GM19035 (cell line): ENCODE measurements around the gene PRPF38B.
"Not testable (repeated sequence)": the region's sequence is repeated elsewhere in the genome, so short reads cannot be mapped to it uniquely, and the experiment has no call there.

Experiments
- ATAC-seq: cut with Tn5 transposase; IDR thresholded peaks from one replicate; pipeline ENCODE4 v1.9.1; 2021; ENCODE audit not compliant: unreplicated experiment

PRPF38B gene, protein sequence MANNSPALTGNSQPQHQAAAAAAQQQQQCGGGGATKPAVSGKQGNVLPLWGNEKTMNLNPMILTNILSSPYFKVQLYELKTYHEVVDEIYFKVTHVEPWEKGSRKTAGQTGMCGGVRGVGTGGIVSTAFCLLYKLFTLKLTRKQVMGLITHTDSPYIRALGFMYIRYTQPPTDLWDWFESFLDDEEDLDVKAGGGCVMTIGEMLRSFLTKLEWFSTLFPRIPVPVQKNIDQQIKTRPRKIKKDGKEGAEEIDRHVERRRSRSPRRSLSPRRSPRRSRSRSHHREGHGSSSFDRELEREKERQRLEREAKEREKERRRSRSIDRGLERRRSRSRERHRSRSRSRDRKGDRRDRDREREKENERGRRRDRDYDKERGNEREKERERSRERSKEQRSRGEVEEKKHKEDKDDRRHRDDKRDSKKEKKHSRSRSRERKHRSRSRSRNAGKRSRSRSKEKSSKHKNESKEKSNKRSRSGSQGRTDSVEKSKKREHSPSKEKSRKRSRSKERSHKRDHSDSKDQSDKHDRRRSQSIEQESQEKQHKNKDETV

DNA sequence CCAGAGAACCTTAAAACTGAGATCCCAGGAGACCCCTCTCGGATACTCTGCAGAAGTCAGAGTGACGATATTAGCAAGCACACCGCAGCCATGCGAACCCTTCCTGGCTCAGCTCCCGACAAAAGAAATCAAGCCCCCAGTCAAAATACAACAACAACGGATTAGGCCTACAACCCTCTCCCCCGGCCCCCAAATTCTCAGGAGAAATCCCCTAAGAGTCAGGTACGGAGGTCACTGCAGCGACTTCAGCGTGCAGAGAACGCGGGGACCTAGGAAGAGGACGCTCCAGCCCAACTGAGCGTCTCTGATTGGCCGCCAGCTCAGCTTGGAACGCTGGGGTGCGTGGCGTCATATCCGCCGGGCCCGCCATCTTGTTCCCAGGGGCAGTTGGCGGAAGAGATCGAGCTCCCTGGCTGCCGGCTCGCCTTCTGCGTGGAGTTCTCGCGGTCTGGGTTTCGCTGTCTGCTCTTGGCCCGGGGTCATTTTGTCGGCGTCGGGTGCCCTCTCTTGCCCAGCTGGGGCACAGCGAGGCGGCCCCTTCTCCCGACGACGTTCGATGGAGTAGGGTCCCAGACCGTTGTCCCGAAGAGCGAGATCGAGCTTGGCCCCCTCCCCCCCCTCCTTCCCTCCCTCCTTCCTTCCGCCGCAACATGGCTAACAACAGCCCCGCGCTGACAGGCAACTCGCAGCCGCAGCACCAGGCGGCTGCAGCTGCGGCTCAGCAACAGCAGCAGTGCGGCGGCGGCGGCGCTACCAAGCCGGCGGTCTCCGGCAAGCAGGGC is at the start of gene PRPF38B:
Gene PRPF38B, plus strand, starts transcription at position 369 of the 782 bp plus-strand sequence. Its CDS starts 282 bp downstream, at position 651.
- peak; percentile 95 for ATAC-seq

DNA sequence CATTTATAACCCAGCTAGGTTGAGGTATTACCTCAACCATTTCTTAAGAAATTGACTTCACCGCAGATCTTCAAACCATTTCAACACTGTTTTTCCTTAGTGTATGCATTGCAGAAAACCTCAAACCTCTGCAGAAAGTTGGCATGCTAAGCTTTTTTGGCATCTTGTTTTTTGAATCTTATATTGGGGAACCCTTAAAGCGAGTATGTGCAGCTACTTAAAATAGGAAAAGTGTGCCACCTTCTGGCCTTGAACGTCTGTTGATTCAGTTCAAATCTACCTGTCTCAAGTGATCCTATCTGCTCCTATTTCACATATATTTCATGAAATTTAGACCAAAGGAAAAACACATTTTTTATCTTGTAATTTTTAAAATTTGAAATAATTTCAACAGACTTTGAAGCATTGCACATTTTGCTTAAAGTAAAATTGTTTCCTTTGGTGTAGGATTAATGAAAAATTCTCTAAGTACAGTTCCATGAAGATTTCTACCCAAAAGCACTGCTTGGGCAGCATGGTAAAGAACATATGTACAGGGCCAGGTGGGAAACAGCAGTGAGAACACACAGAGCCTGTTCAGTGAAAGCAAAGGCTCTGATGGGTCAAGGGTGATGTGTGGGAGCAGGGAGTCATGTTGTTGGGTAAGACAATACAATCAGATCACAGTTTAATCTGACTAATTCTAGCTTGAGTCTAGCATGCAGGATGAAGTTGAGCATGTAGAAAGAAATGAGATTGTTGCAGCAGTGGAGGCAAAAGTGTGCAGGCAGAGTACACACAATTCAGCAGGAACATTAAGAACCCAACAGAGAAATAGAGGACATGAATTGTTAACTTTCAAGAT is 48.4 kb upstream of the PRPF38B start:
- ATAC-seq = no peak

DNA sequence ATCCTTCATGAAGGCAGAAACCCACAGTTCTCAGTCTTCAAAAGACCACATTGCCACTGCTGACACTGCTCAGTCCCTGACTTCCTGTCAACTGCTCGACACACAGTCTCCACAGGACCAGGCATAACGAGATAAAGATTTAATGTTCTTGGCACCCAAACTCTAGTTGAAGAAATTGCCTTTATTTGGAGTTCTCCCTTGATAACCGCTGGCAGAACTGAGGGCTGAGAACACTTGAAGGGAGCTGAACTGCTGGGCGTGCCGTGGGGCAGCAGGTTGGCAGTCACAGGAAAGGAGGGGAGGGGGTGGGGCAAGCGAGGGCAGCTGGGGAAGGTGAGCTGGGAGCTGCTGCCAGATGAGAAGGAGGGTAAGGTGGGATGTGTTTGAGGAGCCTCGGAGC is 47.1 kb upstream of the PRPF38B start:
- ATAC-seq = no peak

DNA sequence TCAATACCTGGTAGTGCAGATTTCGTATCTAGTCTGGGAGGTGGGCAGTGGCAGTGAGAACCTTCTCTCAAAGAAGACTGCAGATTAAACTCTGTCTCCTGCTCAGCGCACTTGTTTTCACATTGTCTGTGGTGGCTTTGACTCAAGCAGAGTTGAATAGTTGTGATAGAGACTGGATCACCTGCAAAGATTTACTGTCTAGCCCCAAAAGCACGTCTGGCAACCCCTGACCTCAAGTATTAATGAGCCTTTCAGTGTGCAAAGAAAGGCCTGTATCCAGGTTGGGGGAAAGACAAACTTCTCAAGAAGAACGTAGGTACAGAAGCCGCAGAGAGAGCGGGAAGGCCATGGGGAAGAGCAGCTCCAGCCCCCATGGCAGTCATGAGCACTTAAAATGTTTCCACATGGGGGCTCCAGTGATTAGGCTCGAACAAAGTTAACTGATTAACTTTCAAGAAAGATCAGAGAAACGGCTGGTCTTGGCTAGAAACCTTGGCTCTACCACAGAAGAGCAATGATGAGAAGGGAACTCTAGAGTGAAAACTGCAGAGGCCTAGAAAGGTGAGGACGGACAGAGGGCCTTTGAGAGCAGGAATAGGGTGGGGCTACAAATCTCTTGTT is 46.4 kb upstream of the PRPF38B start:
- ATAC-seq = no peak

DNA sequence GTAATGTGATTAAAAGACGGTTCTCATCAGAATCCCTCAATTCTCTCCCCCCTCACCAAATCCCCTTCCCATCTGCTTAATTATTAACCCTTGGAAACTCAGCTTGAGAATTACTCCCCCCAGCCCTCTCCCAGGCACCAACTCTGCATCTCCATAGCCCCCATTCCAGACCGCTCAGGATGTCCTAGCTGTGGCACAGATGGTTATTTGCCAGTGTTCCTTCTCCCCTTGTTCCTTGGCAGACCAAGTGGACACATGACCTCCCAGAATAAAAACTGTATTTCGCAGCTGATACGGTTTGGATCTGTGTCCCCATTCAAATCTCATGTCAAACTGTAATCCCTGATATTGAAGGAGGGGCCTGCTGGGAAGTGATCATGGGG is 45.9 kb upstream of the PRPF38B start:
- ATAC-seq = no peak

DNA sequence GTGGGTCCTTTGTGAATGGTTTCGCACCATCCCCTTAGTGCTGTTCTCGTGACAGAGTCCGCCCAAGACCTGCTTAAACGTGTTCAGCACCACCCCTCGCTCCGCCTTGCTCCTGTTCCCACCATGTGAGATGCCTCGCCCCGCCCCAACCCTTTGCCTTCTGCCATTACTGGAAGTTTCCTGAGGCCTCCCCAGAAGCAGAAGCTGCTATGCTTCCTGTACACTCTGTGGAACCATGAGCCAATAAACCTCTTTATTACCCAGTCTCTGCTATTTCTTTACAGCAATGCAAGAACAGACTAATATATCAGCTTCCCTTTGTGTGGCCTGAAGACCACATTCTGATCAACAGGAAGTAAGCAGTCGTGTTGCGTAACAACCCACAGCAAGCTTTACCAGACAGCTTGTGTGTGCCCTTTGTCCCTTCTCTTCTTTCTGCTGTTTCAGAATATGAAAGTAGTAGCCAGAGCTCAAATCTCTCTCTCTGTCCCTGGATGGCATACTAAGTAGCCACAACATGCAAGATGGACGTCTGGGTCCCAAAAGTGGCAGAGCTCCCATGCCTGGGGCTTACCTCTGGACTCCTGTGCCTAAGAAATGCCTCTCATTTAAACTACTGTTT is 45.4 kb upstream of the PRPF38B start:
- ATAC-seq = no peak

DNA sequence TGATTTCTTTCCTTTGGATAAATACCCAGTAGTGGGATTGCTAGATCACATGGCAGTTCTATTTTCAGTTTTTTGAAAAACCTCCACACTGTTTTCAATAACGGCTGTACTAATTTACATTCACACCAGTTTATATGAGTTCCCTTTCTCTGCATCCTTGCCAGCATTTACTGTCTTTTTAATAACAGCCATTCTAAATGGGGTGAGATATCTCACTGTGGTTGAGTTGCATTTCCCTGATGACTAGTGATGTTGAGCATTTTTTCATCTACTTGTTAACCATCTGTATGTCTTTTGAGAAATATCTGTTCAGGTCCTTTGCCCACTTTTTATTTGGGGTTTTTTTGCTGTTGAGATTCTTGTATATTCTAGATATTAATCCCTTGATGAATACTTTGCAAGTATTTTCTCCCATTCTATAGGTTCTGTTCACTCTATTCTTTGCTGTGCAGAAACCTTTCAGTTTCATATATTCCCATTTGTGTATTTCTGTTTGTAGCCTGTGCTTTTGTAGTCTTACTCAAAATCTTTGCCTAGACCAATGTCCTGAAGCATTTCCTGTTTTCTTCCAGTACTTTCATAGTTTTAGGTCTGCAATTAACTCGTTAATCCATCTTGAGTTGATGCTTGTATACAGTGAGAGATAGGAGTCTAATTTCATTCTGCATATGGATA is 38.5 kb upstream of the PRPF38B start:
- no peak for ATAC-seq

DNA sequence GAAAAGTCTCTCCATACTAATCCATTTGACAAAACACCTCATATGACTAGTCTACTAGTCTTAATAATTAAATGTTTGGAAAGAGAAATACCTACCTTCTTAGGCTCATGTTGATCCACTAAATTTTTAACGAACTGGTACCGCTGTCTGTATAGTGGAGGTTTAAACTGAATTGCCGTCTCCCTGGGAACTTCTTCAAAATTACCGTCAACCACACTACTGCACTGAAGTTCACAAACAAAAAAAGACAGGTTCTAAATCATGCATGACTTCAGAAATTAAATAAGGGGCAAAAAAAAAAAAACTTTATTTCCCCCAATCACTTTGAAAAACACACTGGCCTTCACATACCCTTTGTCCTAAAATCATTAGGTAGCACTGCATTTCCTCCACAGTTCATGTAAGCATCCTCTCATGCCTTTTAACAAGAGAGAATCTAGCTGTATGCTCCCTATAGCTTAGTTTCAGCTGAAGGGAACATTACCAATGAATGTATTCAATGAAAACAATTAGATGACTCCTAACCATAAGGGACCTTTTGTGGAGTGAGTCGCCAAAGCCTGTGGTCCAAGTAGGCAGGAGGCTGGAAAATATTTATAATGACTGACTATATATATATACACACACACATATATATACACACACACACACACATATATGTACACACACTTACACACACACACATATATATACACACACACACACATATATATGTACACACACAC is 34.6 kb upstream of the PRPF38B start:
- no peak for ATAC-seq

DNA sequence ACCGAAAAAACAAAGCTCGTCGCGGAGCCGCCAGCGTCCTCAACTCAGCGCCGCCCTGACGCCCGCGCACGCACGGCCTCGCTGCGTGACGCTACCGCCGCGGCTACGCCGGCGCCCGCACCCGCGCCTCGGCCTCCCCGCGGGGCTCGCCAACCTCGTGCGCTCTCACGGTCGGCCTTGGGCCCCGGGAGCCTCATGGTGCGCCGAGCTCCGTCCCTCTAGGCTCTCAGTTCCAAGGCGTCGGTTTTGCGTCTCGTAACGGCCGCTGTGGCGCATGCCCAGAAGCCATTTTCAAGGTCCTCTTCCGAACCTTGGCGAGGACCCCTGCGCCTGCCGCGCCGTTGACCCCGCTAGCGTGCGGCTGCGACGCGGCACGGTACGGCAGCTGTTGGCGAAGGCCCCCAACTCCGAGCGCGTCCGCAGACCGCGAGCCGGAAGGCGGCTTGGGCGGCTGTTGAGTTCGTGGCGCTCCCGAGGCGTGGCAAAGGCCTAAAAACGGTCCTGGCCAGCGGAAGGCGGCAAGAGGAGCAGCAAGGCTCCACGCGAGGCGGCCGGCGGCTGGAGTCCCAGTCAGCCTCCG is 31.0 kb upstream of the PRPF38B start, which contains the start of gene HENMT1:
Gene HENMT1, minus strand, starts transcription at position 64 of the 580 bp plus-strand sequence. CDS start 1,209 bp downstream, outside the sequence.
- peak; percentile 88 for ATAC-seq

DNA sequence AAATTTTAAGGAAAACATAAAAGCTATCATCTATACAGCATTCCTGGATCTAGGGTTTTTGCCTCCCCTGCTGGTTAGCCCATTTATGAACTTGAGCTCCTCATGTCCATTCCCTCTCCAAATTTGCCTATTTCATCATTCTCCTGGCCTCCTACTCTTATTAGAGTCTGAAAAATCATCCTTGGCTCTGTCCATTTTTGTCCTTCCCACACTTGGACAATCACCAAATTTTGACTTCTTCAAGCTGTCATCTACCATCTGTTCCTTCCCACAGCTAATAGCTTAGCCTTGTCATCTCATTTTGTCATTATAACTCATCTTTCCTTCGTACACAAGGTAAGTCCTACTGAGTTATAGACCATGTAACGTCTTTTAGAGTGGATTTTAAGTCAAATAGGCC is 29.0 kb upstream of the PRPF38B start:
- ATAC-seq = no peak

DNA sequence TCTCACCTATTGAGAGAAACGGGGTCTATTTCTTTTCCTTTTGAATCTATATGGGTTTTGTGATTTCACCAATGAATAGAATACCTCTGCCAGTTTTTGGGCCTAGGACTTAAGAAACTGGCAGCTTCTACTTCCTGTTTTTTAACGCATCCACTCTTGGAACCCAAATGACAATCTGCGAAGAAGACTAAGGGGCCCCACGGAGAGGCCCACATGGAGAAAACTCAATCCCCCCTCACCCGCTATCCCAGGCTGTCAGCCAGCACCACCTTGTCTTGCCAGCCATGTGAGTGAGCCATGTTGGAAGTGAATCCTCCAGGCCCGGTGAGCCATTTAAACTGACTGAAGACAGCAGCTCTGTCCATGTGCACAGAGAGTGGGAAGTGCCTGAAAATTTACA is 27.6 kb upstream of the PRPF38B start:
- ATAC-seq = no peak

DNA sequence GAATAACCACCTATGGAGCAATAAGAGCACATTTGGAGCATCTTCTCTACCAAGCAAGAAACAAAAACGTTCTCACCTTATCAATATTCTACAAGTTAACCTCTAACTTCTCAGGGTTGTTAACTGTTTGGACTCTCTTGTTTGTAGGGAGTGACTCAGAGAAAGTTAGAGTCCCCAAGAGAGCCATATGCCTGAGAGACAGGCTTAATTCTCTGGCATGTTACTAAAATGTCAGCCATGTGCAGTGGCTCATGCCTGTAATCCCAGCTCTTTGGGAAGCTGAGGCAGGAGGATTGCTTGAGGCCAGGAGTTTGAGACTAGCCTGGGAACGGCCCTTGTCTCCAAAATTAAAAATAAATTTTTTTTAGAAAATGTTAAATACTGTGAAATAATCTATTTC is 27.0 kb upstream of the PRPF38B start:
- no peak for ATAC-seq

DNA sequence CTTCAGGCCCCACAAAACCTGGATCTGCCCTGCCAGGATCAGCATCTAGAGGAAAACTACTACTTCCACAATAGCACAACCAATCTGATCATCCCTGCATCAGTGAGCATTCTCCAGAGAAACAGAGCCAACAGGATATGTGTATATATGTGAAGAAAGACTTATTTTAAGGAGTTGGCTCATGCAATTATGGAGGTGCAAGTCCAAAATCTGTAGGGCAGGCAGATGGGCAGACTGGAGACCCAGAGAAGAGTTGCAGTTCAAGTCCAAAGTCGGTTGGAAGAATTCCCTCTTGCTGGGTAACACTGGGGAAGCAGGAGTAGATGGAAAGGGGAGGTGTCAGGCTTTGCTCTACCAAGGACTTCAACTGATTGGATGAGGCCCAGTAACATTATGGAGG is 26.3 kb upstream of the PRPF38B start:
- no peak for ATAC-seq

DNA sequence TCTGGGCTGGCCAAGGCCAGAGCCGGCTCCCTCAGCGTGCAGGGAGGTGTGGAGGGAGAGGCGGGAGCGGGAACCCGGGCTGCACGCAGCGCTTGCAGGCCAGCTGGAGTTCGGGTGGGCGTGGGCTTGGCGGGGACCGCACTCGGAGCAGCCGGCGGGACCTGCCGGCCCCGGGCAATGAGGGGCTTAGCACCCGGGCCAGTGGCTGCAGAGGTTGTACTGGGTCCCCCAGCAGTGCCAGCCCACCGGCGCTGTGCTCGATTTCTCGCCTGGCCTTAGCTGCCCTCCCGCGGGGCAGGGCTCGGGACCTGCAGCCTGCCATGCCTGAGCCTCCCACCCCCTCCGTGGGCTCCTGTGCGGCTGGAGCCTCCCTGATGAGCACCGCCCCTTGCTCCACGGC is 24.7 kb upstream of the PRPF38B start:
- not testable (repeated sequence) for ATAC-seq

DNA sequence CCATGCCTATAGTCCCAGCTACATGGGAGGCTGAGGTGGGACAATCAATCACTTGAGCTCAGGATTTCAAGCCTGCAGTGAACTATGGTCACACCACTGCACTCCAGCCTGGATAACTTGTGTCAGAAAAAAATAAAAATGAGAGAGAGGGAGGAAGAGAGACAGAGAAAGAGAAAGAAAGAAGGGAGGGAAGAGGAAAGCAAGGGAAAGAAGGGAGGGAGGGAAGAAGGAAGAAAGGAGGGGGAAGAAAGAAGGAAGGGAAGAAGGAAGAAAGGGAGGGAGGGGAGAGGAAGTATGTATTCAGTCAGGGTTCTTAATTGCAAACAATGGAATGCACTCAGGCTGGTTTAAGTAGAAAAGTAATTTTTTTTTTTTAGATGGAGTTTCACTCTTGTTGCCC is 23.3 kb upstream of the PRPF38B start:
- ATAC-seq = no peak

DNA sequence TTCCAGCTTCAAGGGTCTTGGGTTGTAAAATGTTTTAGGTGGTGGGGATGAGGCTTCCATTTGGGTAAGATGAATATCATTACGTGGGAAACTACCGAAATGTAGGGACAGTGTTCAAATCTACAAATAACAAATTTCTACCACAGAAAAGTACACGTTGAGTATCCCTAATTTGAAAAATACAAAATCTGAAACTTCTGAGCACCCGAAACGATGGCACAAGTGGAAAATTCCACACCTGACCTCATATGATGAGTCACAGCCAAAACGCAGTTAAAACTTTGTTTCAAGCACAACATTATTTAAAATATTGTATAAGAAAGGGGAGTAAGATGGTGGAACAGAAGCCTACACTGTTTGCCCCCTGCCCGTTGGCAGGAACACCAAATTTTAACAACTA is 22.4 kb upstream of the PRPF38B start:
- no peak for ATAC-seq

DNA sequence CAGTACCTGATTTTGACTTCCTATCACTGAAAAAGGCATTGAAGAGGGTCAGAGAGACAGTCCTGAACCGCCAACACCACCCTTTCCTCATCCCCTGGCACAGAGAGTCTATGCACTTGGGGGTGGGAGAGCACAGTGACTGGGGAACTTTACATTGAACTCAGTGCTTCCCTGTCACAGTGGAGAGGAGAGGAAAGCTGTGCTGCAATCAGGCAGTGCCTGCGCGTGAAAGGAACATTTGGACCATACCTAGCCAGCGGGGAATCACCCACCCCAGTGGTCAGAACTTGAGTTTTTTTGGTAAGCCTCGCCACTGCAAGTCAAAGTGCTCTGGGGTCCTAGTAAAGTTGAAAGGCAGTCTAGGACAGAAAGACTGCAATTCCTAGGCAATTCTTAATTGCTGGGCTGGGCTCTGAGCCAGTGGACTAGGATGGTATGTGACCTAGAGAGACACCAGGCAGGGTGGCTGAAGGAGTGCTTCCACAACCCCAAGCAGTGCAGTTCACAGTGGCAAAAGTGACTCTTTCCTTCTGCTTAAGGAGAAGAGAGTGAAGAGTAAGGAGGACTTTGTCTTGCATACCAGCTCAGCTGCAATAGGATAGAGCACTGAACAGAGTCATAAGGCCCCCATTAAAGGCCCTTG is 21.9 kb upstream of the PRPF38B start:
- no peak for ATAC-seq

DNA sequence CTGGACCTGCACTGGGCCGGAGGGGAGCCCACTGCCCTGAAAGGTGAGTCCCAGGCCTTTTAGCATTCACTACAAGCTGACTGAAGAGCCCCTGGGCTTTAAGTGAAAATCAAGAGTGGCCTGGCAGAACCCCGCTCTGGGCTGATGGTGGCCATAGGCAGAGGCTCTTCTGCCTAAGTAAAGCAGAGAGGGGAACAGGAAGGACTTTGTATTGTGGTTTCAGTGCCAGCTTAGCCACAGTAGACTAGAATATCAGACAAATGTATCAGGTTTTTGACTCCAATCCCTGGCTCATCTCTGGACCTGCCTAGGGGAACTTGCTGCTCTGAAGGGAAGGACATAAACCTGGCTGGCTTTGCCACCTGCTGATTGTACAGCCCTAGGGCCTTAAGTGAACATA is 21.0 kb upstream of the PRPF38B start:
- ATAC-seq = no peak
